HEK293 (cell line): ENCODE results near the gene PARP2.

ENCODE experiments used
- CTCF ChIA-PET: fragments of 350-600 bp; formaldehyde crosslinking; extraction: SDS; loops from one replicate; lab custom pipeline; 2021; ENCODE audit warnings: antibody characterized with exemption; lab: Yijun Ruan, JAX
- POLR2A ChIA-PET: fragments of 300-600 bp; formaldehyde crosslinking; extraction: SDS; loops from one replicate; lab custom pipeline; 2020; ENCODE audit warnings: antibody characterized with exemption, inconsistent platforms; lab: Yijun Ruan, JAX
- H3K27ac ChIP-seq: fragments of 200-500 bp; sonication (Bioruptor generic); 2 replicates; pipeline ENCODE4 v1.5.1; 2014; ENCODE audit warnings: low read depth, low read length, control low read depth, inconsistent platforms; ENCODE audit errors: extremely low read depth
- H3K36me3 ChIP-seq, 2 experiments: fragments of 200-500 bp in 1 of 2; sonication (Bioruptor generic) in 1 of 2; 1 replicate in 1 of 2; 2 replicates in 1 of 2; pipeline ENCODE4 v1.5.1; 2014 to 2017; ENCODE audit warnings: inconsistent platforms in 2 of 2, low read length in 2 of 2; ENCODE audit not compliant: control insufficient read depth in 2 of 2, insufficient read depth in 1 of 2
- H3K4me1 ChIP-seq: fragments of 200-500 bp; sonication (Bioruptor generic); 2 replicates; pipeline ENCODE4 v1.5.1; 2014; ENCODE audit warnings: mild to moderate bottlenecking, low read length, inconsistent platforms; ENCODE audit not compliant: control insufficient read depth, insufficient read depth
- H3K4me3 ChIP-seq: 2 replicates; pipeline ENCODE4 v1.5.1; 2011; ENCODE audit warnings: low read depth, mild to moderate bottlenecking, control low read depth, low read length, moderate library complexity
- H3K9me3 ChIP-seq: fragments of 200-500 bp; sonication (Bioruptor generic); 2 replicates; pipeline ENCODE4 v1.5.1; 2014; ENCODE audit warnings: low read depth, low read length, inconsistent platforms; ENCODE audit not compliant: control insufficient read depth, insufficient read depth
- IKZF3 ChIP-seq: fragments of 450-650 bp; IDR thresholded peaks from 2 replicates; pipeline ENCODE4 v1.5.0; 2018; ENCODE audit warnings: missing biosample characterization, mild to moderate bottlenecking, missing genetic modification characterization, moderate library complexity
- KLF16 ChIP-seq: fragments of 450-650 bp; formaldehyde crosslinking; IDR thresholded peaks from 2 replicates; pipeline ENCODE4 v1.5.1; 2017; ENCODE audit warnings: missing biosample characterization, missing genetic modification characterization
- KLF7 ChIP-seq: fragments of 450-650 bp; formaldehyde crosslinking; IDR thresholded peaks from 2 replicates; pipeline ENCODE4 v1.5.1; 2016; ENCODE audit warnings: missing biosample characterization, missing genetic modification characterization, borderline replicate concordance
- PRDM1 ChIP-seq: fragments of 450-650 bp; formaldehyde crosslinking; IDR thresholded peaks from 2 replicates; pipeline ENCODE4; 2016; ENCODE audit warnings: missing biosample characterization, missing genetic modification characterization
- REPIN1 ChIP-seq: fragments of 450-650 bp; formaldehyde crosslinking; IDR thresholded peaks from 2 replicates; pipeline ENCODE4 v1.5.1; 2017; ENCODE audit warnings: missing biosample characterization, missing genetic modification characterization, low read depth
- SP7 ChIP-seq: fragments of 450-650 bp; formaldehyde crosslinking; IDR thresholded peaks from 2 replicates; pipeline ENCODE4 v1.5.1; 2016; ENCODE audit warnings: missing biosample characterization, missing genetic modification characterization
- ZBTB20 ChIP-seq: fragments of 450-650 bp; formaldehyde crosslinking; IDR thresholded peaks from 2 replicates; pipeline ENCODE4 v1.5.1; 2016; ENCODE audit warnings: missing biosample characterization, missing genetic modification characterization
- ZBTB44 ChIP-seq: fragments of 450-650 bp; IDR thresholded peaks from 2 replicates; pipeline ENCODE4 v1.5.1; 2018; ENCODE audit warnings: missing biosample characterization, mild to moderate bottlenecking, missing genetic modification characterization
- ZEB2 ChIP-seq: fragments of 450-650 bp; formaldehyde crosslinking; IDR thresholded peaks from 2 replicates; pipeline ENCODE4 v1.5.1; 2016; ENCODE audit warnings: missing biosample characterization, missing genetic modification characterization
- ZNF112 ChIP-seq: fragments of 450-650 bp; formaldehyde crosslinking; IDR thresholded peaks from 2 replicates; pipeline ENCODE4 v1.5.0; 2017; ENCODE audit warnings: missing biosample characterization, missing genetic modification characterization
- ZNF324 ChIP-seq: fragments of 450-650 bp; formaldehyde crosslinking; IDR thresholded peaks from 2 replicates; pipeline ENCODE4 v1.5.1; 2016; ENCODE audit warnings: missing biosample characterization, missing genetic modification characterization
- ZNF366 ChIP-seq: fragments of 450-650 bp; formaldehyde crosslinking; conservative IDR thresholded peaks from 2 replicates; pipeline ENCODE4 v1.5.1; 2016; ENCODE audit warnings: missing biosample characterization, missing genetic modification characterization
- ZNF560 ChIP-seq: fragments of 450-650 bp; formaldehyde crosslinking; IDR thresholded peaks from 2 replicates; pipeline ENCODE4 v1.5.1; 2017; ENCODE audit warnings: missing biosample characterization, missing genetic modification characterization, borderline replicate concordance
- ZNF600 ChIP-seq: fragments of 450-650 bp; formaldehyde crosslinking; IDR thresholded peaks from 2 replicates; pipeline ENCODE4 v1.5.1; 2016; ENCODE audit warnings: missing biosample characterization, missing genetic modification characterization
- ZNF626 ChIP-seq: fragments of 450-650 bp; sonication (Bioruptor Pico); formaldehyde crosslinking; IDR thresholded peaks from 2 replicates; pipeline ENCODE4 v1.5.1; 2018; ENCODE audit warnings: missing biosample characterization, missing genetic modification characterization, inconsistent platforms
- ZNF629 ChIP-seq: fragments of 450-650 bp; formaldehyde crosslinking; IDR thresholded peaks from 2 replicates; pipeline ENCODE4 v1.5.1; 2017; ENCODE audit warnings: missing biosample characterization, missing genetic modification characterization
- ZNF639 ChIP-seq: fragments of 450-650 bp; formaldehyde crosslinking; IDR thresholded peaks from 2 replicates; pipeline ENCODE4 v1.5.1; 2016; ENCODE audit warnings: missing biosample characterization, missing genetic modification characterization
- ZXDB ChIP-seq: fragments of 450-650 bp; formaldehyde crosslinking; IDR thresholded peaks from 2 replicates; pipeline ENCODE4 v1.5.1; 2016; ENCODE audit warnings: missing biosample characterization, missing genetic modification characterization
- TF ChIP-seq, protein P1 (sequence below): fragments of 450-650 bp; formaldehyde crosslinking; IDR thresholded peaks from 2 replicates; pipeline ENCODE4 v1.5.1; 2016; ENCODE audit warnings: missing biosample characterization, missing genetic modification characterization
- TF ChIP-seq, protein P2 (sequence below): fragments of 450-650 bp; formaldehyde crosslinking; conservative IDR thresholded peaks from 2 replicates; pipeline ENCODE4 v1.5.1; 2016; ENCODE audit warnings: low read depth, missing biosample characterization, missing genetic modification characterization
- TF ChIP-seq, protein P3 (sequence below): fragments of 450-650 bp; formaldehyde crosslinking; conservative IDR thresholded peaks from 2 replicates; pipeline ENCODE4 v1.5.1; 2016; ENCODE audit warnings: low read depth, missing biosample characterization, missing genetic modification characterization

Gene PARP2

GRCh38 chr14:20332788-20333493 lies 10.5 kb upstream of the PARP2 start, which contains the start of gene CCNB1IP1:
Gene CCNB1IP1 (minus strand): TSS chr14:20333279. CDS start chr14:20316523, 16,756 bp downstream.
- POLR2A ChIA-PET = interaction anchor here (0.8 to 3.7 kb wide), 4 partner anchors 9 to 129 kb away, joined by 3 to 57 read pairs (median 4); partner anchors contain the start of genes APEX1, OSGEP, PARP2 and PIP4P1
- H3K27ac ChIP-seq = peak within 1 kb of the TSS; percentile 76
- no peaks in the 10 kb centered on the region for H3K9me3 ChIP-seq
- peak within 1 kb of the TSS; percentile 58 for H3K4me3 ChIP-seq
- H3K36me3 ChIP-seq = peaks cover 0 to 18% of the 10 kb centered on the region in 2 experiments; a peak in 2 of 3 replicates
- H3K4me1 ChIP-seq = peaks cover 6% of the 10 kb centered on the region
- CTCF ChIA-PET = interaction anchor here (0.5 to 1.4 kb wide), 3 partner anchors 8 to 145 kb away, joined by 3 to 5 read pairs (median 3); no protein-coding TSS in a partner anchor
- TF ChIP-seq ZNF629 (tag by site-specific recombination) = peak; percentile 85
- peak; percentile 54; the same call in 1 of the 2 replicates for TF ChIP-seq KLF16 (tag by site-specific recombination)
- peak; percentile 77 for TF ChIP-seq SP7 (tag by site-specific recombination)
- 0 out of 2 replicates have a peak, but pooled peaks have one; percentile 43 for TF ChIP-seq ZNF600
- TF ChIP-seq ZNF112 (tag by site-specific recombination) = no peak
- no peak for TF ChIP-seq ZBTB44 (tag by site-specific recombination)
- TF ChIP-seq ZBTB20 (tag by site-specific recombination) = peak; percentile 79
- TF ChIP-seq ZNF626 (tag by site-specific recombination) = no peak
- peak; percentile 94 for TF ChIP-seq IKZF3 (tag by site-specific recombination)
- TF ChIP-seq PRDM1 (tag by site-specific recombination) = peak; percentile 92
- TF ChIP-seq ZNF560 = no peak
- TF ChIP-seq ZNF324 (tag by site-specific recombination) = peak; percentile 40; the same call in 1 of the 2 replicates
- TF ChIP-seq, protein P1, sequence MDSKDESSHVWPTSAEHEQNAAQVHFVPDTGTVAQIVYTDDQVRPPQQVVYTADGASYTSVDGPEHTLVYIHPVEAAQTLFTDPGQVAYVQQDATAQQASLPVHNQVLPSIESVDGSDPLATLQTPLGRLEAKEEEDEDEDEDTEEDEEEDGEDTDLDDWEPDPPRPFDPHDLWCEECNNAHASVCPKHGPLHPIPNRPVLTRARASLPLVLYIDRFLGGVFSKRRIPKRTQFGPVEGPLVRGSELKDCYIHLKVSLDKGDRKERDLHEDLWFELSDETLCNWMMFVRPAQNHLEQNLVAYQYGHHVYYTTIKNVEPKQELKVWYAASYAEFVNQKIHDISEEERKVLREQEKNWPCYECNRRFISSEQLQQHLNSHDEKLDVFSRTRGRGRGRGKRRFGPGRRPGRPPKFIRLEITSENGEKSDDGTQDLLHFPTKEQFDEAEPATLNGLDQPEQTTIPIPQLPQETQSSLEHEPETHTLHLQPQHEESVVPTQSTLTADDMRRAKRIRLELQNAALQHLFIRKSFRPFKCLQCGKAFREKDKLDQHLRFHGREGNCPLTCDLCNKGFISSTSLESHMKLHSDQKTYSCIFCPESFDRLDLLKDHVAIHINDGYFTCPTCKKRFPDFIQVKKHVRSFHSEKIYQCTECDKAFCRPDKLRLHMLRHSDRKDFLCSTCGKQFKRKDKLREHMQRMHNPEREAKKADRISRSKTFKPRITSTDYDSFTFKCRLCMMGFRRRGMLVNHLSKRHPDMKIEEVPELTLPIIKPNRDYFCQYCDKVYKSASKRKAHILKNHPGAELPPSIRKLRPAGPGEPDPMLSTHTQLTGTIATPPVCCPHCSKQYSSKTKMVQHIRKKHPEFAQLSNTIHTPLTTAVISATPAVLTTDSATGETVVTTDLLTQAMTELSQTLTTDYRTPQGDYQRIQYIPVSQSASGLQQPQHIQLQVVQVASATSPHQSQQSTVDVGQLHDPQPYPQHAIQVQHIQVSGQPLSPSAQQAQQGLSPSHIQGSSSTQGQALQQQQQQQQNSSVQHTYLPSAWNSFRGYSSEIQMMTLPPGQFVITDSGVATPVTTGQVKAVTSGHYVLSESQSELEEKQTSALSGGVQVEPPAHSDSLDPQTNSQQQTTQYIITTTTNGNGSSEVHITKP = peak; percentile 53; the same call in 1 of the 2 replicates
- TF ChIP-seq, protein P2, sequence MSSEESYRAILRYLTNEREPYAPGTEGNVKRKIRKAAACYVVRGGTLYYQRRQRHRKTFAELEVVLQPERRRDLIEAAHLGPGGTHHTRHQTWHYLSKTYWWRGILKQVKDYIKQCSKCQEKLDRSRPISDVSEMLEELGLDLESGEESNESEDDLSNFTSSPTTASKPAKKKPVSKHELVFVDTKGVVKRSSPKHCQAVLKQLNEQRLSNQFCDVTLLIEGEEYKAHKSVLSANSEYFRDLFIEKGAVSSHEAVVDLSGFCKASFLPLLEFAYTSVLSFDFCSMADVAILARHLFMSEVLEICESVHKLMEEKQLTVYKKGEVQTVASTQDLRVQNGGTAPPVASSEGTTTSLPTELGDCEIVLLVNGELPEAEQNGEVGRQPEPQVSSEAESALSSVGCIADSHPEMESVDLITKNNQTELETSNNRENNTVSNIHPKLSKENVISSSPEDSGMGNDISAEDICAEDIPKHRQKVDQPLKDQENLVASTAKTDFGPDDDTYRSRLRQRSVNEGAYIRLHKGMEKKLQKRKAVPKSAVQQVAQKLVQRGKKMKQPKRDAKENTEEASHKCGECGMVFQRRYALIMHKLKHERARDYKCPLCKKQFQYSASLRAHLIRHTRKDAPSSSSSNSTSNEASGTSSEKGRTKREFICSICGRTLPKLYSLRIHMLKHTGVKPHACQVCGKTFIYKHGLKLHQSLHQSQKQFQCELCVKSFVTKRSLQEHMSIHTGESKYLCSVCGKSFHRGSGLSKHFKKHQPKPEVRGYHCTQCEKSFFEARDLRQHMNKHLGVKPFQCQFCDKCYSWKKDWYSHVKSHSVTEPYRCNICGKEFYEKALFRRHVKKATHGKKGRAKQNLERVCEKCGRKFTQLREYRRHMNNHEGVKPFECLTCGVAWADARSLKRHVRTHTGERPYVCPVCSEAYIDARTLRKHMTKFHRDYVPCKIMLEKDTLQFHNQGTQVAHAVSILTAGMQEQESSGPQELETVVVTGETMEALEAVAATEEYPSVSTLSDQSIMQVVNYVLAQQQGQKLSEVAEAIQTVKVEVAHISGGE (tag by site-specific recombination) = peak; percentile 88
- TF ChIP-seq ZNF639 (tag by site-specific recombination) = 0 out of 2 replicates have a peak, but pooled peaks have one; percentile 12
- peak; percentile 92 for TF ChIP-seq ZNF366 (tag by site-specific recombination)
- TF ChIP-seq ZXDB (tag by site-specific recombination) = peak; percentile 77
- 0 out of 2 replicates have a peak, but pooled peaks have one; percentile 15 for TF ChIP-seq KLF7 (tag by site-specific recombination)
- TF ChIP-seq, protein P3, sequence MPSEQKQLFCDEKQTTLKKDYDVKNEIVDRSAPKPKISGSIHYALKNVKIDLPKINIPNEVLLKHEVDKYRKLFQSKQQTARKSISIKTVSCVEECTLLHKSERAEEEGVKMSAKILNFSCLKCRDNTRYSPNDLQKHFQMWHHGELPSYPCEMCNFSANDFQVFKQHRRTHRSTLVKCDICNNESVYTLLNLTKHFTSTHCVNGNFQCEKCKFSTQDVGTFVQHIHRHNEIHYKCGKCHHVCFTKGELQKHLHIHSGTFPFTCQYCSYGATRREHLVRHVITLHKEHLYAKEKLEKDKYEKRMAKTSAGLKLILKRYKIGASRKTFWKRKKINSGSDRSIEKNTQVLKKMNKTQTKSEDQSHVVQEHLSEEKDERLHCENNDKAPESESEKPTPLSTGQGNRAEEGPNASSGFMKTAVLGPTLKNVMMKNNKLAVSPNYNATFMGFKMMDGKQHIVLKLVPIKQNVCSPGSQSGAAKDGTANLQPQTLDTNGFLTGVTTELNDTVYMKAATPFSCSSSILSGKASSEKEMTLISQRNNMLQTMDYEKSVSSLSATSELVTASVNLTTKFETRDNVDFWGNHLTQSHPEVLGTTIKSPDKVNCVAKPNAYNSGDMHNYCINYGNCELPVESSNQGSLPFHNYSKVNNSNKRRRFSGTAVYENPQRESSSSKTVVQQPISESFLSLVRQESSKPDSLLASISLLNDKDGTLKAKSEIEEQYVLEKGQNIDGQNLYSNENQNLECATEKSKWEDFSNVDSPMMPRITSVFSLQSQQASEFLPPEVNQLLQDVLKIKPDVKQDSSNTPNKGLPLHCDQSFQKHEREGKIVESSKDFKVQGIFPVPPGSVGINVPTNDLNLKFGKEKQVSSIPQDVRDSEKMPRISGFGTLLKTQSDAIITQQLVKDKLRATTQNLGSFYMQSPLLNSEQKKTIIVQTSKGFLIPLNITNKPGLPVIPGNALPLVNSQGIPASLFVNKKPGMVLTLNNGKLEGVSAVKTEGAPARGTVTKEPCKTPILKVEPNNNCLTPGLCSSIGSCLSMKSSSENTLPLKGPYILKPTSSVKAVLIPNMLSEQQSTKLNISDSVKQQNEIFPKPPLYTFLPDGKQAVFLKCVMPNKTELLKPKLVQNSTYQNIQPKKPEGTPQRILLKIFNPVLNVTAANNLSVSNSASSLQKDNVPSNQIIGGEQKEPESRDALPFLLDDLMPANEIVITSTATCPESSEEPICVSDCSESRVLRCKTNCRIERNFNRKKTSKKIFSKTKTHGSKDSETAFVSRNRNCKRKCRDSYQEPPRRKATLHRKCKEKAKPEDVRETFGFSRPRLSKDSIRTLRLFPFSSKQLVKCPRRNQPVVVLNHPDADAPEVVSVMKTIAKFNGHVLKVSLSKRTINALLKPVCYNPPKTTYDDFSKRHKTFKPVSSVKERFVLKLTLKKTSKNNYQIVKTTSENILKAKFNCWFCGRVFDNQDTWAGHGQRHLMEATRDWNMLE (tag by site-specific recombination) = peak; percentile 37; the same call in 1 of the 2 replicates
- TF ChIP-seq ZEB2 (tag by site-specific recombination) = peak; percentile 85
- 0 out of 2 replicates have a peak, but pooled peaks have one; percentile 66 for TF ChIP-seq REPIN1 (tag by site-specific recombination)
